ENCODE measurements around the gene NPDC1. TPM values are rescaled to one million over a fixed set of nuclear protein-coding genes. Genes with fewer than 3 reads are reported as not detected.

Gene NPDC1
- total RNA-seq, 1 donor from 2014 or later: 6.2 TPM

- no peak for DNase-seq (ENCODE audit: low read depth in 2 of 2)
Measured at GRCh38 chr9:137026828-137027227, 19.1 kb downstream of the NPDC1 start.

DNA sequence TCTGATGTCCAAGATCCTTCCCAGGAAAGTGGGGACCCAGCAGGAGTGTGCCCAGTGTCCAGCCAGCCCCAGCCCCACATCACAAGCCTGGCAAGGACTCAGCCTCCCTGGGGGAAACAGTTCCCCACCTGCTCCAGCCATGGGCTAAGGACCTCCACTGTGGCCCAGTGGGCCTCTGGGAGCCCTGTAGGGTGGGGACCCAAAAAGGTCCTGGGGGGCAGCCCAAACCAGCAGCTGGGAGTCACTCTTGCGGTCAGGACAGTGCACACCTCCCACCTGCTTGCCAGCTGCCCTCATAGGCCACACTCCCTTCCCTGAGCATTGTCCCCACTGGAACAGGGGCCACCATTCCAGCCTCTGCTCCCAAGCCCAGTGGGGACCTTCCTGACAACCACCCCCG is 19.6 kb downstream of the NPDC1 start:
- DNase-seq (ENCODE audit: low read depth in 2 of 2): no peak

DNA sequence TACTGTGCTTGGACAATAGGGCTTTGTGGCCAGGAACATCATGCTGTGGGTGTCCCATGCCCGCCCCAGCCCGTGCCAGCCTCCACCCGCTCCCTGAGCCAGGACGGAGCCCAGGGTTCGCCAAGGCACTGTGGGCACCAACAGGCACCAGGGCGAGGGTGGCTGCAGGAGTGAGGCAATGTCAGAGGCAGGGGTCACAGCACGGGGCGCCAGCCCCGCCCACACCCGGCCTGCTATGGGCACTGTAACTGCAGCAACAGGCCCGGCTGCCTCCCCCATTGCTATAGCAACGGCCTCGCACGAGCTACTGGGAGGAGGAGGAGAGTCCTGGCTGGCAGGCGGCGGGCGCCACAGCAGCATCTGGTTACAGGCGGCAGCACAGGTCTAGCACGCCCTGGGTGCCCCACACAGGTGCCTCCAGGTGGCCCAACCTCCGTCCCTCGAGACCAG is 20.4 kb downstream of the NPDC1 start:
- DNase-seq (ENCODE audit: low read depth in 2 of 2): no peak

DNA sequence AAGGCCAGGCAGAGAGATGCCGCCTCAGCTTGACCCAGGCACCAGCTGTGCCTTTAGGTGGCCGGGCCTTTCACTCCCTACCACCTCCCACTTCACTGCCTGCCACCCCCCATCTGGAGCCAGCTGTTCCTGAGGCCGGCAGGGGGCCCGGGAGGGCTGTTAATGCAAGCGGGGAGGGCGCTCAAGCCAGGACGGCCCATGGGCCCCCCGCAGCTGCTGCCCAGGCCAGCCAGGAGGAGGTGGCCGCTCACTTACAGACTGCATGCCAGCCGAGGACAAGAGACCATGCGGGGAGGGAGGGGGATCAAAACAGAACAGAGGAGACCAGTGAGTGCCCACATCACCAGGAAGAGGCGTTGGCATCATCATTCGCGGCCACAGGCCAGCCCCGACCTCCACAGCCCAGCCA is 22.4 kb downstream of the NPDC1 start:
- no peak for DNase-seq (ENCODE audit: low read depth in 2 of 2)

GRCh38 chr9:137023157-137023556 is 22.8 kb downstream of the NPDC1 start:
- DNase-seq (ENCODE audit: low read depth in 2 of 2): no peak

- DNase-seq (ENCODE audit: low read depth in 2 of 2): no peak
Measured at GRCh38 chr9:137022662-137023008, 23.3 kb downstream of the NPDC1 start.

- peak; percentile 69 to 89 for DNase-seq (ENCODE audit: low read depth in 2 of 2)
Measured at GRCh38 chr9:137021979-137022661, 23.9 kb downstream of the NPDC1 start.

- no peak for DNase-seq (ENCODE audit: low read depth in 2 of 2)
Measured at GRCh38 chr9:137021568-137021978, 24.4 kb downstream of the NPDC1 start.

GRCh38 chr9:137020771-137021567 is 25.0 kb downstream of the NPDC1 start:
- DNase-seq (ENCODE audit: low read depth in 2 of 2): no peak

DNA sequence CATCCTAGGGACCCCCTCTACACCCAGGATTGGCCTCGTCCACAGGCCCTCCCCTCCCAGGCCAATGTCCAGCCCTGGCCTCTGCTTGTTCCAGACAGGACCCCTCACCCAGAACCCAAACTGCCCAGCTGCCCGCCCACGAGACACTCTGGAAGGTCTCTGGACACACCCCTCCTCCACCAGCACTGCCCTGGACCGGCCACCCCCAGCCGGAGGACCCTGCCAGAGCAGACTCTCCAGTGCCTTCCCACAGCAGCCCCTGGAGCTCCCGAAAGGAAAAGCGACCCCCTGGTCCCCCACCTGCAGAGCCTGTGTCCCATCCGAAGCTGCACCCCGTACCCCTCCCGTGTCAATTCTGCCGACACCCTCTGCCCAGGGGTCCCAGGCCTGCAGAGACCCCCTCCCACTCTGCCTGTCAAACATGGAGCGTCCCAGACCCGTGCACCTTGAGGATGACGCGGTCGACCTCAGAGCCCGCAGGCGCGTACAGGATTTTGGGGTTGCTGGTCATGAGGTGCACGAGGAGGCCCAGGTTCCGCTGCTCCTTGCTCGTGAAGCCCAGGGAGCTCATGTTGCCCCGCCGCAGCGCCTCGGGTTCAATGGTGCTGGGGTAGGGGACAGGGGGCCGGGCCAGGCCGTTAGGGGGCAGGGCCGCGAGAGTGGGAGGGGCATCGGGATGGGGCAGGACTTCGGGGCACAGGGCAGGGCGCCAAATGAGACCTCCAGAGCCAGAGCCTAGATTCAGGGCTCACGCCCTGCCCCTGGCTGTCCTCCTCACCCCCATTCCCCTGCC is 25.9 kb downstream of the NPDC1 start:
- no peak for DNase-seq (ENCODE audit: low read depth in 2 of 2)

DNA sequence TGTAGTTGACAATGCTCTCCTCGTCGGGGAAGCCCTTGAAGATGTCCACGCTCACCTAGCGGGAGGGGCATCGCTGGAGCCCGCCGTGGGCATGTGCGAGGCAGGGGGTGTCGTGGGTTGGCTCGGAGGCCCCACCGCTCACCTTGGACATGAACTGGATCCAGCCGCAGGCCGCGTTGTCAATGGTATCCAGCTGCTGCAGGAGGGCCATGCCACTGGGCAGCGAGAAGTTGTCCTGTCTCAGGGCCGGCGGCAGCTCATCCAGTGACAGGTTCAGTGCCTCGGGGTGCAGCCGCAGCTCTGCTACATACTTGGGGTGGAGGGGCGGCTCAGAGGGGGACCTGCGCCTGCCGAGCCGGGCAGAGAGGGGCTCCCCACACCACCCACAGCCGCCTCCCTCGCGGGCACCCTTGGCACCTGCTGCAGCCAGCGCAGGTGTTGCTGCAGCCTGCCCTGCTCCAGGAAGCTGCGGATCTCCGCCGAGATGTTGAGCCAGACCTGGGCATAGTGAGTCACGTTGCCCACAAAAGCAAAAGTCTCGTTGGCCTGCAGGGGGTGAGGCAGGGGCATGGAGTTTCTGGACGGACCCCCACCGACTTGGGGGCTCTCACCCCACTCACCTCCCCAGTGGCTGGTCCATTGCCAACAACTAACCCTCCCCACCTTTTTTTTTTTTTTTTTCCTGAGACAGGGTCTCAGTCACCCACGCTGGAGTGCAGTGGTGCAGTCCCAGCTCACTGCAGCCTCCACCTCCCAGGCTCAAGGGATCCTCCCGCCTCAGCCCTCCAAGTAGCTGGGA is 27.0 kb downstream of the NPDC1 start:
- no peak for DNase-seq (ENCODE audit: low read depth in 2 of 2)

DNA sequence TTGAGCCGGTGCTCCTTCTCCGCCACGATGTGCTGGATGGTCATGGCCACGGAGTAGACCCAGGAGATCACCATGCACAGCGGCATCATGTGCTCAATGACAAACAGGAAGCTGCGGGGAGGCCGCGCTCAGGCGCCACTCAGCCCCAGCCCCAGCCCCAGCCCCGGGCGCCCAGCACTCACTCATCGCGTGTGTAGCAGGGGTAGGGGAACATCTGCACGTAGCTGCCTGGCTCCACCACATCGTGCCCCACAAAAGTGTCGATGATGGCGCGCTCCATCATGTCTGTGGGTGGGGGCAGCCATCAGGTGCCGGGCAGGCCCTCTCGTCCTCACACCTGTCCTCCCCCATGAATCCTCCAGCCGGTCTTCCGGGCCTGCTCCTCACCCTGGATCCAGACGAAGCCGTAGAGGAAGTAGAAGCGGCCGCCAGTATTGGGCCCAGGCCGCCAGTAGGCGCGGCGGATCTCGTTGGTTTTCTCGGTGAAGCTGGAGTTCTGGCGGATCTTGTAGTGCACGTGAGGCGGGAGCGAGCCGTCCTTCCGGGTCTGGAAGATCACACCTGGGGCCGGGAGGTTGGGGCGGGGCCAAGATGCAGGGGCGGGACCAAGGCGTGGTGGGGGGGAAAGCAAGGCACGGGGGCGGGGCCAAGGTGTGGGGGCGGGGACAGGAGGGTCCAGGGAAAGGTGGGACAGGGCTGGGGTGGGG is 28.0 kb downstream of the NPDC1 start:
- no peak for DNase-seq (ENCODE audit: low read depth in 2 of 2)

DNA sequence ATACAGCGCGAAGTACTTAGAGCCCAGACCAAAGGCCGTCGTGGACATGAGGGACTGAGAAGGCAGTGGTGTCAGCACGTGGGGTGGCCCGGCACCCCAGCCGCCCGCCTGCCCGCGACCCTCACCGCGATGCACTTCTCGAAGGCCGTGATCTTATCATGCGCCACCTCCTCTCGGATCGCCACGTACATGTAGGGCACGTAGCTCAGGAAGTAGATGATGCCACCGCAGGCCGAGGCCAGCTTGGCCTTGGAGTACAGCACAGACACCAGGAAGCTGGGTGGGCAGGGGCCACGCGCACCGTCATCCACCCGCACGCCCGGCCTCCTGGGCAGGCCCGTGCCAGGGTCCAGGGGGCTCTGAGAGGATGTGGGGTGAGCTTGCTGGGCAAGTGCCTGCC is 28.9 kb downstream of the NPDC1 start:
- no peak for DNase-seq (ENCODE audit: low read depth in 2 of 2)

GRCh38 chr9:137016436-137016835 is 29.5 kb downstream of the NPDC1 start:
- DNase-seq (ENCODE audit: low read depth in 2 of 2): no peak

GRCh38 chr9:137015976-137016375 is 30.0 kb downstream of the NPDC1 start:
- no peak for DNase-seq (ENCODE audit: low read depth in 2 of 2)

DNA sequence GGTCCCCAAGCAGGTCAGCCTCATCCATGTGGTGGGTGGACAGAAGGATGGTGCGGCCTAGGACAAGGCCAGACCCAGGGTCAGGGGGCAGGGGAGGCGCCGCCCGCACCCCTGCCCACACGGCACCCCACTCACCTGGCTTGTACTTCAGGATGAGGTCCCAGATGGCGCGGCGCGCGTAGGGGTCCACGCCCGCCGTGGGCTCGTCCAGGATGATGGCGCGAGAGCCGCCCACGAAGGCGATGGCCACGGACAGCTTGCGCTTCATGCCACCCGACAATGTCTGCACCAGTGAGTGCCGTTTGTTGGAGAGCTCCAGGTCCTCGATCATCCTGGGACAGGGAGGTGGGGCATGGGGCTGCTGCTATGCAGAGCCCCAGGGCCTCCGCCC is 30.4 kb downstream of the NPDC1 start:
- DNase-seq (ENCODE audit: low read depth in 2 of 2): no peak

- DNase-seq (ENCODE audit: low read depth in 2 of 2): no peak
Measured at GRCh38 chr9:137014776-137015539, 31.0 kb downstream of the NPDC1 start.

GRCh38 chr9:137014166-137014565 is 31.8 kb downstream of the NPDC1 start:
- no peak for DNase-seq (ENCODE audit: low read depth in 2 of 2)

GRCh38 chr9:137013571-137013940 is 32.4 kb downstream of the NPDC1 start:
- no peak for DNase-seq (ENCODE audit: low read depth in 2 of 2)

Data from lung microvascular endothelial cell (primary cell).